IPS-NIHi11 (cell line): ENCODE results near the gene GPR89B.
A peak's percentile ranks its signal among the peaks of the same experiment; 100 is the strongest.
"Not testable (repeated sequence)": the region's sequence is repeated elsewhere in the genome, so short reads cannot be mapped to it uniquely, and the experiment has no call there.

ENCODE experiments used
- DNase-seq: peaks from one replicate; pipeline ENCODE4 v3.0.0; 2012; ENCODE audit warnings: mixed read lengths, low spot score

GPR89B gene

DNA sequence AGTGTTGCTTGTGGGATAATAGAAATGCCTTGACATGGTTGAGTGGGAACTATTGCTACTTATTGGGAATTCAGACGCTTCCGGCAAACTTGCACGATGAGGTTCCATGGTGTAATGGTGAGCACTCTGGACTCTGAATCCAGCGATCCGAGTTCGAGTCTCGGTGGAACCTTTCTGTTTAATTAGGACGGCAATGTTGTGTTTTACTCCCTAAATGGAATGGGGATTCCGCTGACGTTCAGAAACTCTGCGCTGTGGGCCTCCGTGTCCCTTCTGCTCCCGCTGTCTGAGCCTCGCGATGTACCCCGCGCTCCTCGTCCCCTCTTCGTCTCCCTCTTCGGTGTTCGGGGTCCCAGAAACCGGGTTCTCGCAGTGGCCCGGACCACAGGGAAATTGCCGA is 104.5 kb downstream of the GPR89B start:
- DNase-seq: not testable (repeated sequence)

DNA sequence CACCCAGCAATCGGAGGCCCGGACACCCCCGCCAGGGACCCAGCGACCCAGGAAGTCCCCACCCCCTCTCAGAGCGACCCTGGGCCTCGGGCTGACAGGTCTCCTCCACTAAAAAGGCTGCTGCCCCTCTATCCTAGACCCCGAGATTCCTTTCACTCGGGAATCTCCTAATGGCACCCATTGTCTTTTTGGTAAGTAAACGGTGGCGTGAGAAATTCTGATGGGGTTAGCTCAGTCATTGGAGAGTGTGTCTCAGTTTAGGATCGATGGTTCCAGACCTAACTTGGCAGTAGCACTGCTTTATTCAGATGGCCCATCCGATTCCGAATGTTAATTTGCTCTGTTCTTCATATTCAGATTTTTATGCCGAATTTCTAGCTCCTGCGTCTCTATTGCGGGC is 104.9 kb downstream of the GPR89B start:
- not testable (repeated sequence) for DNase-seq

DNA sequence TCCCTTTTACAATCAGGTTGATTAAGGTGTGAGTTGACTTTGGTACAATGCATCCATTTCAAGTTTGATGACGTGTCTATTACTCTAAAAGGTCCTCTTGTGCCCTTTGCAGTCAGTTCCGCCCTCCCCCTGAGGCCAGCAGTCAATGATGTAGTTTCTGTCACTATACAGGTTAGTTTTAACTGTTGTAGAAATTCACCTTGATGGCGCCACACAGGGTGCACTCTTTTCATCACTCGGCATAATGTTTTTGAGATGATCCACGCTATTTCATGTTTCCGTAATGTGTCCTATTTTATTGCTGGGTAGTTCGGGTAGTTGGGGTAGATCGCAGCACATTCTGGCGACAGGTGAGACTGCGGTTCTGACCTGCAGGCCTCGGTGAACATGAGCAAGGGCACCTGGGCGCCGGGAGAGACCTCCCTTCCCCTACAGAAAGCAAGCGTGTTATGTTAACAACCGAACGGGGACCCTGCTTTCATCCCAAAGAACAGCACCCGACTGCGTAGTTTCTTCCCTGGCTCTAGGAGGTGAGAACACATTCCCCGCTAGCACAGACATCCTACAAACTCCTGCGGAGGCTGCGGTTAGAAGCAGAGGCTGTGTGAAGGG is 109.7 kb downstream of the GPR89B start:
- not testable (repeated sequence) for DNase-seq

- peak; percentile 14 for DNase-seq
These were observed 110.5 kb downstream of the GPR89B start for GRCh38 chr1:148038462-148039333.
